KMS-11 (cell line): ENCODE data around the gene LY6G6D.

Experiments used
- H2AFZ ChIP-seq: fragments of 200-600 bp; sonication (generic); 2 replicates; pipeline ENCODE4 v1.6.1; 2016; ENCODE audit warnings: antibody characterized with exemption, mixed run types, low read depth
- H3K27ac ChIP-seq: fragments of 200-600 bp; sonication (generic); 2 replicates; pipeline ENCODE4 v1.6.1; 2016; ENCODE audit warnings: mild to moderate bottlenecking, mixed run types
- H3K27me3 ChIP-seq: fragments of 200-600 bp; sonication (generic); 2 replicates; pipeline ENCODE4 v1.6.1; 2017; ENCODE audit warnings: mild to moderate bottlenecking, low read depth, mixed run types, moderate library complexity; ENCODE audit not compliant: insufficient read depth
- H3K36me3 ChIP-seq: fragments of 200-600 bp; sonication (generic); 2 replicates; pipeline ENCODE4 v1.6.1; 2017; ENCODE audit warnings: mild to moderate bottlenecking, mixed run types; ENCODE audit not compliant: insufficient read depth
- H3K4me1 ChIP-seq: fragments of 200-600 bp; sonication (generic); 2 replicates; pipeline ENCODE4 v1.6.1; 2016; ENCODE audit warnings: mild to moderate bottlenecking, low read depth, mixed run types; ENCODE audit not compliant: poor library complexity, severe bottlenecking
- H3K4me2 ChIP-seq: fragments of 200-600 bp; sonication (generic); 2 replicates; pipeline ENCODE4 v1.7.0; 2016; ENCODE audit warnings: mild to moderate bottlenecking, mixed run types
- H3K4me3 ChIP-seq: fragments of 200-600 bp; sonication (generic); IDR thresholded peaks from 2 replicates; pipeline ENCODE4 v1.6.1; 2017; ENCODE audit warnings: low read depth, low read length, mixed read lengths; ENCODE audit not compliant: insufficient read depth
- H3K79me2 ChIP-seq: fragments of 200-600 bp; sonication (generic); 2 replicates; pipeline ENCODE4 v1.6.1; 2016; ENCODE audit warnings: low read depth, mixed run types; ENCODE audit not compliant: insufficient read depth
- H3K9ac ChIP-seq: fragments of 200-600 bp; sonication (generic); 2 replicates; pipeline ENCODE4 v1.6.1; 2016; ENCODE audit warnings: mild to moderate bottlenecking, mixed run types
- H4K20me1 ChIP-seq: fragments of 200-600 bp; sonication (generic); 2 replicates; pipeline ENCODE4 v1.6.1; 2016; ENCODE audit warnings: mild to moderate bottlenecking, mixed run types; ENCODE audit not compliant: insufficient read depth
- CTCF ChIP-seq: fragments of 200-600 bp; sonication (generic); conservative IDR thresholded peaks from 2 replicates; pipeline ENCODE4 v1.6.1; 2017; ENCODE audit warnings: low read depth, mild to moderate bottlenecking, antibody characterized with exemption, low read length, moderate library complexity, mixed read lengths

LY6G6D gene

GRCh38 chr6:31762356-31762755, 47.2 kb downstream of the LY6G6D start, which contains the start of gene SAPCD1:
SAPCD1 (plus strand) TSS chr6:31762656; CDS start chr6:31763055, 399 bp downstream.
- H2AFZ ChIP-seq, result no peak within 1 kb of the TSS
- H3K4me2 ChIP-seq, result no peak within 1 kb of the TSS
- H3K79me2 ChIP-seq, result no peaks in the 10 kb centered on the region
- H3K4me1 ChIP-seq, result peaks cover 14% of the 10 kb centered on the region
- no peak within 1 kb of the TSS for H3K27ac ChIP-seq
- no peak within 1 kb of the TSS for H3K9ac ChIP-seq
- H3K36me3 ChIP-seq, result no peaks in the 10 kb centered on the region
- H3K4me3 ChIP-seq, result no peak within 1 kb of the TSS
- H4K20me1 ChIP-seq, result no peaks in the 10 kb centered on the region
- no peak for TF ChIP-seq CTCF
- H3K27me3 ChIP-seq, result no peaks in the 10 kb centered on the region

GRCh38 chr6:31762878-31763618, 47.9 kb downstream of the LY6G6D start:
- Histone ChIP-seq H3K27ac (no peak overlapping the region), H3K4me1 (peaks cover 14% of the 10 kb centered on the region), H3K36me3 (no peaks in the 10 kb centered on the region), H4K20me1 (no peaks in the 10 kb centered on the region), H3K4me2 (no peak overlapping the region), H2AFZ (no peak overlapping the region), H3K79me2 (no peaks in the 10 kb centered on the region), H3K27me3 (no peaks in the 10 kb centered on the region), H3K9ac (no peak overlapping the region), H3K4me3 (no peak overlapping the region)
- TF ChIP-seq CTCF, result no peak

GRCh38 chr6:31763619-31763940, 48.4 kb downstream of the LY6G6D start:
- TF ChIP-seq CTCF, result no peak
- no peak overlapping the region for H3K4me3 ChIP-seq
- no peak overlapping the region for H3K27ac ChIP-seq
- no peaks in the 10 kb centered on the region for H3K36me3 ChIP-seq
- no peak overlapping the region for H3K9ac ChIP-seq
- H3K27me3 ChIP-seq, result no peaks in the 10 kb centered on the region
- H3K79me2 ChIP-seq, result no peaks in the 10 kb centered on the region
- H3K4me1 ChIP-seq, result peaks cover 14% of the 10 kb centered on the region
- H3K4me2 ChIP-seq, result no peak overlapping the region
- H2AFZ ChIP-seq, result no peak overlapping the region
- H4K20me1 ChIP-seq, result no peaks in the 10 kb centered on the region

- Histone ChIP-seq H2AFZ (no peak overlapping the region), H4K20me1 (no peaks in the 10 kb centered on the region), H3K79me2 (no peaks in the 10 kb centered on the region), H3K27me3 (no peaks in the 10 kb centered on the region), H3K4me2 (peak overlapping the region; percentile 37; the same call in 1 of the 2 replicates), H3K9ac (no peak overlapping the region), H3K36me3 (no peaks in the 10 kb centered on the region), H3K4me3 (no peak overlapping the region), H3K27ac (peak overlapping the region; percentile 19; the same call in 1 of the 2 replicates), H3K4me1 (peaks cover 14% of the 10 kb centered on the region)
- TF ChIP-seq CTCF, result no peak
Observed at GRCh38 chr6:31764198-31764597, 49.0 kb downstream of the LY6G6D start.
